ENCODE measurements around the gene PLXNA2.

The PLXNA2 gene

GRCh38 chr1:208077232-208078075, 166.7 kb downstream of the PLXNA2 start:
- no peaks in the 10 kb centered on the region for H3K4me1 Mint-ChIP-seq
- H3K36me3 Mint-ChIP-seq (ENCODE audit: low read depth), result no peaks in the 10 kb centered on the region
- H3K9me3 Mint-ChIP-seq, result no peaks in the 10 kb centered on the region
- no peak for ATAC-seq
- H3K27me3 Mint-ChIP-seq, result no peaks in the 10 kb centered on the region
- no peak overlapping the region for H3K27ac Mint-ChIP-seq
- no peak overlapping the region for H3K4me3 Mint-ChIP-seq
- no peak for DNase-seq

DNA sequence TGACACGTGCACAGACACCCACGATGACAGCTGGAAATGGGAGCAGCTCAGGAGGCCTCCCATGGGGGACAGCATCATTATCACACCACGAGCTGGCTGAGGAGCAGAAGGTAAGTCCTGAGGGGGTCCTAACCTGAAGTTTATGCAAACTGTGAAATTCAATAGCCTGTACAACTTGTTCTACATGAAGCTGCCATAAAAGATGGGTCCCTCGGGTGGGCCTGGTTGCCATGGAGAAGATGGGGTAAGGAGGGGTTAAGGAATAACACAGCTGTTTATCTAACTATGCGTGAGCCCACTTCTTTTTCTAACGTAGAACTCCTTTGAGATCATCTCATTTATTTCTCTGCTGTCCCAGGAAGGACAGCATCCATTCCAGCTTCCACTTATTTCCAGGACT, 169.8 kb downstream of the PLXNA2 start:
- H3K27me3 Mint-ChIP-seq, result no peaks in the 10 kb centered on the region
- H3K4me3 Mint-ChIP-seq, result no peak overlapping the region
- H3K4me1 Mint-ChIP-seq, result no peaks in the 10 kb centered on the region
- H3K9me3 Mint-ChIP-seq, result no peaks in the 10 kb centered on the region
- no peak for ATAC-seq
- H3K36me3 Mint-ChIP-seq (ENCODE audit: low read depth), result no peaks in the 10 kb centered on the region
- DNase-seq, result no peak
- H3K27ac Mint-ChIP-seq, result no peak overlapping the region

GRCh38 chr1:208071435-208072031, 172.7 kb downstream of the PLXNA2 start:
- DNase-seq, result no peak
- no peaks in the 10 kb centered on the region for H3K36me3 Mint-ChIP-seq (ENCODE audit: low read depth)
- no peak overlapping the region for H3K27ac Mint-ChIP-seq
- H3K4me3 Mint-ChIP-seq, result no peak overlapping the region
- H3K27me3 Mint-ChIP-seq, result no peaks in the 10 kb centered on the region
- no peak for ATAC-seq
- H3K9me3 Mint-ChIP-seq, result no peaks in the 10 kb centered on the region
- H3K4me1 Mint-ChIP-seq, result no peaks in the 10 kb centered on the region

GRCh38 chr1:208069908-208070307, 174.3 kb downstream of the PLXNA2 start:
- no peak for ATAC-seq
- no peak for DNase-seq
- no peak overlapping the region for H3K4me3 Mint-ChIP-seq
- no peaks in the 10 kb centered on the region for H3K36me3 Mint-ChIP-seq (ENCODE audit: low read depth)
- H3K4me1 Mint-ChIP-seq, result no peaks in the 10 kb centered on the region
- no peak overlapping the region for H3K27ac Mint-ChIP-seq
- H3K27me3 Mint-ChIP-seq, result no peaks in the 10 kb centered on the region
- H3K9me3 Mint-ChIP-seq, result no peaks in the 10 kb centered on the region

- Mint-ChIP-seq H3K9me3 (no peaks in the 10 kb centered on the region), H3K4me1 (no peaks in the 10 kb centered on the region), H3K4me3 (no peak overlapping the region), H3K27ac (no peak overlapping the region), H3K36me3 (ENCODE audit: low read depth) (no peaks in the 10 kb centered on the region), H3K27me3 (no peaks in the 10 kb centered on the region)
- no peak for DNase-seq
- no peak for ATAC-seq
Observed at GRCh38 chr1:208069317-208069716, 174.9 kb downstream of the PLXNA2 start.

- ATAC-seq, result no peak
- H3K9me3 Mint-ChIP-seq, result no peaks in the 10 kb centered on the region
- H3K27ac Mint-ChIP-seq, result no peak overlapping the region
- no peak for DNase-seq
- H3K36me3 Mint-ChIP-seq (ENCODE audit: low read depth), result no peaks in the 10 kb centered on the region
- H3K27me3 Mint-ChIP-seq, result no peaks in the 10 kb centered on the region
- H3K4me1 Mint-ChIP-seq, result no peaks in the 10 kb centered on the region
- no peak overlapping the region for H3K4me3 Mint-ChIP-seq
Observed at GRCh38 chr1:208068908-208069307, 175.3 kb downstream of the PLXNA2 start.

GRCh38 chr1:208068407-208068806, 175.8 kb downstream of the PLXNA2 start:
- no peak for ATAC-seq
- Mint-ChIP-seq H3K9me3 (no peaks in the 10 kb centered on the region), H3K4me3 (no peak overlapping the region), H3K4me1 (no peaks in the 10 kb centered on the region), H3K36me3 (ENCODE audit: low read depth) (no peaks in the 10 kb centered on the region), H3K27me3 (no peaks in the 10 kb centered on the region), H3K27ac (no peak overlapping the region)
- DNase-seq, result no peak

GRCh38 chr1:208066583-208066982, 177.6 kb downstream of the PLXNA2 start:
- Mint-ChIP-seq H3K9me3 (no peaks in the 10 kb centered on the region), H3K4me3 (no peak overlapping the region), H3K27ac (no peak overlapping the region), H3K36me3 (ENCODE audit: low read depth) (no peaks in the 10 kb centered on the region), H3K27me3 (no peaks in the 10 kb centered on the region), H3K4me1 (no peaks in the 10 kb centered on the region)
- no peak for ATAC-seq
- DNase-seq, result no peak

GRCh38 chr1:208065862-208066261, 178.3 kb downstream of the PLXNA2 start:
- H3K36me3 Mint-ChIP-seq (ENCODE audit: low read depth), result no peaks in the 10 kb centered on the region
- ATAC-seq (no peak), DNase-seq (no peak)
- no peak overlapping the region for H3K27ac Mint-ChIP-seq
- H3K27me3 Mint-ChIP-seq, result no peaks in the 10 kb centered on the region
- H3K4me3 Mint-ChIP-seq, result no peak overlapping the region
- H3K9me3 Mint-ChIP-seq, result no peaks in the 10 kb centered on the region
- no peaks in the 10 kb centered on the region for H3K4me1 Mint-ChIP-seq

- no peaks in the 10 kb centered on the region for H3K4me1 Mint-ChIP-seq
- H3K36me3 Mint-ChIP-seq (ENCODE audit: low read depth), result no peaks in the 10 kb centered on the region
- H3K27ac Mint-ChIP-seq, result no peak overlapping the region
- no peak overlapping the region for H3K4me3 Mint-ChIP-seq
- no peaks in the 10 kb centered on the region for H3K9me3 Mint-ChIP-seq
- ATAC-seq, result no peak
- DNase-seq, result no peak
- no peaks in the 10 kb centered on the region for H3K27me3 Mint-ChIP-seq
Observed at GRCh38 chr1:208061632-208062031, 182.6 kb downstream of the PLXNA2 start.

DNA sequence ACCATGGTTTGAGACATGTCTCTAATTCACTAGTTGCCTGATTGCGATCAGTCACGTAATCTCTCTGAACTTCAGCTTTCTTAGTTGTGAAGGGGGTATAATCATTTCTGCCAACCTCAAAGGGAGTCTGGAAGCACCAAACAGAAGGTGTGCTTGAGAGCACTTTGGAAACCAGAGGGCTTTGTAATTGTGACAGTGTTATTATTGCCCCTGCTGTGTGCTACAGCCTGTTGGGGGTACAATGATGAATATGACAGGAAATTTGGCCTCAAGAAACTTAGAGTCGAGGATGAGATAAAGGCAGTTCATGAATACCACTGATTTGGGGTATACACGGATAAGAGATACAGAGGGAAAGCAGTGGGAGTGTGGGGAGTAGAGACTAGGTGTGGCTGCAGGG, 183.1 kb downstream of the PLXNA2 start:
- H3K9me3 Mint-ChIP-seq, result no peaks in the 10 kb centered on the region
- H3K27ac Mint-ChIP-seq, result no peak overlapping the region

DNA sequence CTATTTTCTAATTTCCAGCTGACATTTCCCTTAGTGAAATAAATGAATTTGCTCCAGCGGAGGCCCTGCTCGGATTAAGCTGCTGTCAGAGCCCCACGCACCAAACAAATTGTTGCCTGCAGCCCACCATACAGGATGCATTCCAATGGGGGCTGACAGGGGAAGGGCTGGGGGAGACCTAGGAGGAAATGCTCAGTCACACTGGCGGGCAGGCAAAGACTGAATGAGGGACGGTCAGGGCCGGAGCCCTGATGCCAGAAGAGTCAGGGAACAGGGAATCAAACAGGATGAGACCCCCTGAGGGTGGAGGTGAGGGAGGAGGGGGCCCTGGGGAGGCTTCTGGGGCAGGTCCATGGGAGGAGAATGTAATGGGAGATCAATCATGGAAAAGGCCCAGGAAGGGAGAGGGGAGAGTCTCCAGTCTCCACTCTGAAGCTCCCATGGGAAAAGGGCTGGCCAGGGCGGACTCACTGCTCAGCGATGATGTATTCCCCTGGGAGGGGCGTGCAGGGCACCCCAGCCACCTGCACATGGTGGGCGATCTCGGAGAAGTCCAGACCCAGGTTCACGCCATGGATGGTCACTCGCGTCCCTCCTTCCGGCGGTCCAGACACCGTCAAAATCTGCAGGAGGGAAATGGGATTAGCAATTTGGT, 183.8 kb downstream of the PLXNA2 start:
- no peak for ATAC-seq
- DNase-seq, result no peak
- no peak overlapping the region for H3K27ac Mint-ChIP-seq
- H3K4me3 Mint-ChIP-seq, result no peak overlapping the region
- no peaks in the 10 kb centered on the region for H3K4me1 Mint-ChIP-seq
- H3K9me3 Mint-ChIP-seq, result no peaks in the 10 kb centered on the region
- H3K27me3 Mint-ChIP-seq, result no peaks in the 10 kb centered on the region
- no peaks in the 10 kb centered on the region for H3K36me3 Mint-ChIP-seq (ENCODE audit: low read depth)

More for the DNA sequence above, 183.1 kb downstream of the PLXNA2 start:
- Mint-ChIP-seq H3K4me3 (no peak overlapping the region), H3K36me3 (ENCODE audit: low read depth) (no peaks in the 10 kb centered on the region), H3K27me3 (no peaks in the 10 kb centered on the region), H3K4me1 (no peaks in the 10 kb centered on the region)
- ATAC-seq (no peak), DNase-seq (no peak)

GRCh38 chr1:208059409-208060001, 184.7 kb downstream of the PLXNA2 start:
- H3K4me3 Mint-ChIP-seq, result no peak overlapping the region
- H3K36me3 Mint-ChIP-seq (ENCODE audit: low read depth), result no peaks in the 10 kb centered on the region
- no peaks in the 10 kb centered on the region for H3K9me3 Mint-ChIP-seq
- H3K27ac Mint-ChIP-seq, result no peak overlapping the region
- no peaks in the 10 kb centered on the region for H3K27me3 Mint-ChIP-seq
- ATAC-seq (no peak), DNase-seq (no peak)
- H3K4me1 Mint-ChIP-seq, result no peaks in the 10 kb centered on the region

DNA sequence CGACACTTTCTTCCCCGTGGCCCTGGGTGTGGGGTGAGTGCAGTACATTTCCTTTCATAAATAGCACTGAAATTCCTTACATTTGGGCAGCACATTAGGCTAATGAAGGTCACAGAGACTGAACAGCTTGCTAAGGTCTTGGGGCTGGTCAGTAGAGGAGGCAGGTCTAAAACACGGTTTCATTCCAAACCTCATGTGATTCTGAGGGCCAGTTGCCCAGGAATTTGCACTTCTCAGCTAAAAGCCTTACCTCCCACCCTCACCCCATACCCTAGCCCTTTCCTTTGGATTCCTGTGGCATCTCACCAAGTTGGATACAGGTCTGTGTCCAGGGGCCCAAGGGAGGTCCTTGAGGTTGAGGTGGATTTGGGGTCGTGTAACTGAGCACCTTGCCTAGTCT, 185.4 kb downstream of the PLXNA2 start:
- H3K36me3 Mint-ChIP-seq (ENCODE audit: low read depth), result no peaks in the 10 kb centered on the region
- no peaks in the 10 kb centered on the region for H3K27me3 Mint-ChIP-seq
- H3K4me3 Mint-ChIP-seq, result no peak overlapping the region
- H3K27ac Mint-ChIP-seq, result no peak overlapping the region
- no peak for ATAC-seq
- DNase-seq, result no peak
- no peaks in the 10 kb centered on the region for H3K9me3 Mint-ChIP-seq
- H3K4me1 Mint-ChIP-seq, result no peaks in the 10 kb centered on the region

DNA sequence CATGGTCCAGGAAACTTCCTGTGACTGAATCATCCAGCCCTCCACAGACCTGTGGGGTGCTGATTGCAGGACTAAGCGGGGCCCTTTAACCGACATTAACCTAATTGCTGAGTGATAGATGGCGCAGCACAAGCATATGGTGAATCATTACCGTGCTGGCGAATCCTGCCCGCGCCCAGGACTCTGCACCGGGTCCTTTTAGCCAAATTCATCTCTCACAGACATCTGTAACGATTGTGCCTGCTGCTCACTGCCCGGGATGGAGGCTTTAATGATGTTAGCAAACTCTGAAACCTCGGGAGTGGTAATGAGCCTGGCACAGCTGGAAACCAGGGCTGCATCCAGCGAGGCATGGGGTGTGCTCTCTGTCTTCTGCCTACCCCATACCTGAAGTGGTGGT, 185.9 kb downstream of the PLXNA2 start:
- no peak for ATAC-seq
- no peaks in the 10 kb centered on the region for H3K9me3 Mint-ChIP-seq
- H3K27me3 Mint-ChIP-seq, result no peaks in the 10 kb centered on the region
- H3K4me3 Mint-ChIP-seq, result no peak overlapping the region
- H3K36me3 Mint-ChIP-seq (ENCODE audit: low read depth), result no peaks in the 10 kb centered on the region
- no peak for DNase-seq
- H3K27ac Mint-ChIP-seq, result no peak overlapping the region
- H3K4me1 Mint-ChIP-seq, result no peaks in the 10 kb centered on the region
